GM18526 (cell line): ENCODE data around the gene NBEA.

ENCODE experiments used
- POLR2A ChIP-seq: IDR thresholded peaks from 3 replicates; pipeline ENCODE4 v1.6.1; 2011; ENCODE audit not compliant: insufficient read length; ENCODE audit errors: extremely low read depth

The NBEA gene

GRCh38 chr13:35354882-35355281 lies 412.8 kb downstream of the NBEA start:
- TF ChIP-seq POLR2A, result no peak

- TF ChIP-seq POLR2A, result no peak
These were observed 414.5 kb downstream of the NBEA start for GRCh38 chr13:35356572-35356971.

GRCh38 chr13:35365883-35366282 lies 423.8 kb downstream of the NBEA start:
- no peak for TF ChIP-seq POLR2A

- TF ChIP-seq POLR2A, result no peak
These were observed 425.5 kb downstream of the NBEA start for GRCh38 chr13:35367586-35367985.

- no peak for TF ChIP-seq POLR2A
These were observed 436.9 kb downstream of the NBEA start for GRCh38 chr13:35378939-35379338.

GRCh38 chr13:35379663-35380062 lies 437.6 kb downstream of the NBEA start:
- TF ChIP-seq POLR2A, result no peak

GRCh38 chr13:35387682-35388250 lies 445.7 kb downstream of the NBEA start:
- no peak for TF ChIP-seq POLR2A

- TF ChIP-seq POLR2A, result no peak
These were observed 446.6 kb downstream of the NBEA start for GRCh38 chr13:35388441-35389355.

- no peak for TF ChIP-seq POLR2A
These were observed 447.5 kb downstream of the NBEA start for GRCh38 chr13:35389535-35389934.

- TF ChIP-seq POLR2A, result no peak
These were observed 450.7 kb downstream of the NBEA start for GRCh38 chr13:35392768-35393167.

GRCh38 chr13:35393886-35394285 lies 451.8 kb downstream of the NBEA start:
- TF ChIP-seq POLR2A, result no peak

GRCh38 chr13:35411059-35411744 lies 469.1 kb downstream of the NBEA start:
- no peak for TF ChIP-seq POLR2A

GRCh38 chr13:35448465-35448864 lies 506.4 kb downstream of the NBEA start:
- no peak for TF ChIP-seq POLR2A

- TF ChIP-seq POLR2A, result no peak
These were observed 507.8 kb downstream of the NBEA start for GRCh38 chr13:35449821-35450220.

GRCh38 chr13:35455022-35455421 lies 513.0 kb downstream of the NBEA start:
- no peak for TF ChIP-seq POLR2A

GRCh38 chr13:35457258-35457657 lies 515.2 kb downstream of the NBEA start:
- no peak for TF ChIP-seq POLR2A
